ENCODE data around the gene ACADVL.

ACADVL gene

GRCh38 chr17:7207120-7208001, 12.4 kb upstream of the ACADVL start:
- Histone ChIP-seq H3K9ac (ENCODE audit: low read length in 5 of 5) (no peak overlapping the region), H3K4me3 (ENCODE audit: low read depth in 1 of 5, low read length in 5 of 5) (no peak overlapping the region), H3K27me3 (ENCODE audit: control insufficient read depth in 5 of 5, insufficient read depth in 4 of 5, low read length in 5 of 5) (peaks cover 4 to 12% (median 6%) of the 10 kb centered on the region in 5 donors), H3K9me3 (ENCODE audit: control insufficient read depth in 5 of 5, low read length in 5 of 5) (no peaks in the 10 kb centered on the region), H3K36me3 (ENCODE audit: control insufficient read depth in 5 of 5, insufficient read depth in 5 of 5, low read length in 5 of 5) (peaks cover 0 to 16% (median 11%) of the 10 kb centered on the region in 5 donors), H3K27ac (ENCODE audit: low read depth, low read length) (no peak overlapping the region), H3K4me1 (ENCODE audit: control insufficient read depth in 5 of 5, insufficient read depth in 5 of 5, low read length in 5 of 5) (peaks cover 0 to 23% (median 14%) of the 10 kb centered on the region in 5 donors)

GRCh38 chr17:7208027-7208571, 11.6 kb upstream of the ACADVL start:
- Histone ChIP-seq H3K27me3 (ENCODE audit: control insufficient read depth in 5 of 5, insufficient read depth in 4 of 5, low read length in 5 of 5) (peaks cover 4 to 12% (median 6%) of the 10 kb centered on the region in 5 donors), H3K27ac (ENCODE audit: low read depth, low read length) (no peak overlapping the region)

GRCh38 chr17:7208754-7209460, 10.8 kb upstream of the ACADVL start:
- Histone ChIP-seq H3K4me1 (ENCODE audit: control insufficient read depth in 5 of 5, insufficient read depth in 5 of 5, low read length in 5 of 5) (peaks cover 0 to 27% (median 18%) of the 10 kb centered on the region in 5 donors), H3K9me3 (ENCODE audit: control insufficient read depth in 5 of 5, low read length in 5 of 5) (no peaks in the 10 kb centered on the region), H3K4me3 (ENCODE audit: low read depth in 1 of 5, low read length in 5 of 5) (no peak overlapping the region), H3K9ac (ENCODE audit: low read length in 5 of 5) (no peak overlapping the region), H3K27ac (ENCODE audit: low read depth, low read length) (no peak overlapping the region), H3K27me3 (ENCODE audit: control insufficient read depth in 5 of 5, insufficient read depth in 4 of 5, low read length in 5 of 5) (peaks cover 4 to 12% (median 6%) of the 10 kb centered on the region in 5 donors), H3K36me3 (ENCODE audit: control insufficient read depth in 5 of 5, insufficient read depth in 5 of 5, low read length in 5 of 5) (peaks cover 0 to under 1% (median 0%) of the 10 kb centered on the region in 5 donors)

More at GRCh38 chr17:7208027-7208571, 11.6 kb upstream of the ACADVL start:
- H3K4me1 ChIP-seq (ENCODE audit: control insufficient read depth in 5 of 5, insufficient read depth in 5 of 5, low read length in 5 of 5): peaks cover 0 to 23% (median 14%) of the 10 kb centered on the region in 5 donors
- H3K9ac ChIP-seq (ENCODE audit: low read length in 5 of 5): no peak overlapping the region
- no peak overlapping the region for H3K4me3 ChIP-seq (ENCODE audit: low read depth in 1 of 5, low read length in 5 of 5)
- H3K36me3 ChIP-seq (ENCODE audit: control insufficient read depth in 5 of 5, insufficient read depth in 5 of 5, low read length in 5 of 5): peaks cover 0 to 9% (median 7%) of the 10 kb centered on the region in 5 donors
- H3K9me3 ChIP-seq (ENCODE audit: control insufficient read depth in 5 of 5, low read length in 5 of 5): no peaks in the 10 kb centered on the region

GRCh38 chr17:7211491-7212273, 8.1 kb upstream of the ACADVL start:
- Histone ChIP-seq H3K27ac (ENCODE audit: low read depth, low read length) (no peak overlapping the region), H3K9me3 (ENCODE audit: control insufficient read depth in 5 of 5, low read length in 5 of 5) (no peaks in the 10 kb centered on the region), H3K9ac (ENCODE audit: low read length in 5 of 5) (no peak overlapping the region), H3K4me1 (ENCODE audit: control insufficient read depth in 5 of 5, insufficient read depth in 5 of 5, low read length in 5 of 5) (peaks cover 1 to 37% (median 30%) of the 10 kb centered on the region in 5 donors), H3K4me3 (ENCODE audit: low read depth in 1 of 5, low read length in 5 of 5) (no peak overlapping the region), H3K27me3 (ENCODE audit: control insufficient read depth in 5 of 5, insufficient read depth in 4 of 5, low read length in 5 of 5) (peaks cover 6 to 12% (median 10%) of the 10 kb centered on the region in 5 donors), H3K36me3 (ENCODE audit: control insufficient read depth in 5 of 5, insufficient read depth in 5 of 5, low read length in 5 of 5) (no peaks in the 10 kb centered on the region)

- Histone ChIP-seq H3K4me1 (ENCODE audit: control insufficient read depth in 5 of 5, insufficient read depth in 5 of 5, low read length in 5 of 5) (peaks cover 1 to 48% (median 44%) of the 10 kb centered on the region in 5 donors), H3K4me3 (ENCODE audit: low read depth in 1 of 5, low read length in 5 of 5) (peak overlapping the region; percentile 23 to 68 (median 61)), H3K9ac (ENCODE audit: low read length in 5 of 5) (no peak overlapping the region), H3K36me3 (ENCODE audit: control insufficient read depth in 5 of 5, insufficient read depth in 5 of 5, low read length in 5 of 5) (no peaks in the 10 kb centered on the region), H3K9me3 (ENCODE audit: control insufficient read depth in 5 of 5, low read length in 5 of 5) (no peaks in the 10 kb centered on the region), H3K27ac (ENCODE audit: low read depth, low read length) (no peak overlapping the region), H3K27me3 (ENCODE audit: control insufficient read depth in 5 of 5, insufficient read depth in 4 of 5, low read length in 5 of 5) (peaks cover 0 to 10% (median 4%) of the 10 kb centered on the region in 5 donors)
These were observed 5.8 kb upstream of the ACADVL start for GRCh38 chr17:7213895-7214299.

GRCh38 chr17:7214300-7215135, 5.2 kb upstream of the ACADVL start:
- H3K36me3 ChIP-seq (ENCODE audit: control insufficient read depth in 5 of 5, insufficient read depth in 5 of 5, low read length in 5 of 5): no peaks in the 10 kb centered on the region
- peaks cover 1 to 55% (median 50%) of the 10 kb centered on the region in 5 donors for H3K4me1 ChIP-seq (ENCODE audit: control insufficient read depth in 5 of 5, insufficient read depth in 5 of 5, low read length in 5 of 5)
- peak overlapping the region in 1 of 5 donors; percentile 58 for H3K9ac ChIP-seq (ENCODE audit: low read length in 5 of 5)
- no peaks in the 10 kb centered on the region for H3K9me3 ChIP-seq (ENCODE audit: control insufficient read depth in 5 of 5, low read length in 5 of 5)
- H3K4me3 ChIP-seq (ENCODE audit: low read depth in 1 of 5, low read length in 5 of 5): peak overlapping the region; percentile 23 to 74 (median 68)
- peaks cover 0 to 9% (median 4%) of the 10 kb centered on the region in 5 donors for H3K27me3 ChIP-seq (ENCODE audit: control insufficient read depth in 5 of 5, insufficient read depth in 4 of 5, low read length in 5 of 5)
- H3K27ac ChIP-seq (ENCODE audit: low read depth, low read length): no peak overlapping the region

GRCh38 chr17:7215136-7215638, 4.6 kb upstream of the ACADVL start:
- H3K27me3 ChIP-seq (ENCODE audit: control insufficient read depth in 5 of 5, insufficient read depth in 4 of 5, low read length in 5 of 5): peaks cover 0 to 9% (median 4%) of the 10 kb centered on the region in 5 donors
- H3K9me3 ChIP-seq (ENCODE audit: control insufficient read depth in 5 of 5, low read length in 5 of 5): no peaks in the 10 kb centered on the region
- H3K4me3 ChIP-seq (ENCODE audit: low read depth in 1 of 5, low read length in 5 of 5): peak overlapping the region in 4 of 5 donors; percentile 59 to 74 (median 70)
- H3K36me3 ChIP-seq (ENCODE audit: control insufficient read depth in 5 of 5, insufficient read depth in 5 of 5, low read length in 5 of 5): no peaks in the 10 kb centered on the region
- H3K4me1 ChIP-seq (ENCODE audit: control insufficient read depth in 5 of 5, insufficient read depth in 5 of 5, low read length in 5 of 5): peaks cover 2 to 60% (median 53%) of the 10 kb centered on the region in 5 donors
- H3K9ac ChIP-seq (ENCODE audit: low read length in 5 of 5): peak overlapping the region in 1 of 5 donors; percentile 8
- H3K27ac ChIP-seq (ENCODE audit: low read depth, low read length): no peak overlapping the region

GRCh38 chr17:7215652-7216180, 4.0 kb upstream of the ACADVL start:
- H3K27me3 ChIP-seq (ENCODE audit: control insufficient read depth in 5 of 5, insufficient read depth in 4 of 5, low read length in 5 of 5): peaks cover 0 to 12% (median 4%) of the 10 kb centered on the region in 5 donors
- H3K27ac ChIP-seq (ENCODE audit: low read depth, low read length): no peak overlapping the region
- no peaks in the 10 kb centered on the region for H3K36me3 ChIP-seq (ENCODE audit: control insufficient read depth in 5 of 5, insufficient read depth in 5 of 5, low read length in 5 of 5)
- peak overlapping the region in 2 of 5 donors; percentile 35 to 42 for H3K4me3 ChIP-seq (ENCODE audit: low read depth in 1 of 5, low read length in 5 of 5)
- no peaks in the 10 kb centered on the region for H3K9me3 ChIP-seq (ENCODE audit: control insufficient read depth in 5 of 5, low read length in 5 of 5)
- H3K9ac ChIP-seq (ENCODE audit: low read length in 5 of 5): peak overlapping the region in 1 of 5 donors; percentile 8
- H3K4me1 ChIP-seq (ENCODE audit: control insufficient read depth in 5 of 5, insufficient read depth in 5 of 5, low read length in 5 of 5): peaks cover 7 to 66% (median 58%) of the 10 kb centered on the region in 5 donors

Measured in subcutaneous abdominal adipose tissue (tissue), 5 donors.